SHP77 treated with DMSO at 0.1 percent for 48 hours (cell line): Measurements from ENCODE around the gene WDR88.
"Not testable (repeated sequence)": the region's sequence is repeated elsewhere in the genome, so short reads cannot be mapped to it uniquely, and the experiment has no call there.

ENCODE experiments used
- DNase-seq: peaks from one replicate; lab custom pipeline; 2025; lab: John Stamatoyannopoulos, UW

Gene WDR88

DNA sequence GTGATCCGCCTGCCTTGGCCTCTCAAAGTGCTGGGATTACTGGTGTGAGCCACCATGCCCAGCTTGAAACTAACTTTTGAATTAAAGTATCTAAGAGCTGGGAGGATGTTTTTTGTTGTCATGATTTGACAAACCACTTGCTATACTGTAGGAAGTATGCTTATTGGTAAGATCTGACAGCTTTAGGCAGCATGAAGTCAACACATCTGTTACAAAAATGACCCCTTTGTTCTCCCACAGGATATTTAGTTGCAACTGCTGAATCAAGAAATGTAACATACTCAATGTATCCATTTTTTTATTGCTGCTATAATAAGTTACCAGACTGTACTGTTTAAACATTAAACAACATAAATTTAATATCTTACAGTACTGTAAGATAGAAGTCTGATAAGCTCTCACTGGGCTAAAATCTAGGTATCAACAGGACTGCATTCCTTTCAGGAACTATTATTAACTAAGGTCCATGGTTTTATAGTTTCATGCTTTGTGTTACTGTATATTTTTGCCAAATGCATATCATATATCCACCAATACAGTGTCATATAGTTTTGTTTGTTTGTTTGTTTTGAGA lies 39.4 kb downstream of the WDR88 start:
- DNase-seq: no peak

DNA sequence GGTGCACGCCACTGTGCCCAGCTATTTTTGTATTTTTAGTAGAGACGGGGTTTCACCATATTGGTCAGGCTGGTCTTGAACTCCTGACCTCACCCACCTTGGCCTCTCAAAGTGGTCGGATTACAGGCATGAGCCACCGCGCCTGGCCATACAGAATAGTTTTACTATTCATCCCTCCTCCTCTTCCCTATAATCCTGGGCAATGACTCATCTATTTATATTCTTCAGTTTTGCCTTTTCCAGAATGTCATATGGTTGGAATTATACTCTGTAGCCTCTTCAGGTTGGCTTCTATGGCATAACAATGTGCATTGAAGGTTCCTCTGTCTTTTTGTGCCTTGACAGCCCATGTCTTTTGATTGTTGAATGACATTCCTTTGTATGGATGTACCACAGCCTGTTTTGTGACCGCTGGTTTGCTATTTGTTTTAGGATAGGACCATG lies 40.0 kb downstream of the WDR88 start:
- DNase-seq: no peak

DNA sequence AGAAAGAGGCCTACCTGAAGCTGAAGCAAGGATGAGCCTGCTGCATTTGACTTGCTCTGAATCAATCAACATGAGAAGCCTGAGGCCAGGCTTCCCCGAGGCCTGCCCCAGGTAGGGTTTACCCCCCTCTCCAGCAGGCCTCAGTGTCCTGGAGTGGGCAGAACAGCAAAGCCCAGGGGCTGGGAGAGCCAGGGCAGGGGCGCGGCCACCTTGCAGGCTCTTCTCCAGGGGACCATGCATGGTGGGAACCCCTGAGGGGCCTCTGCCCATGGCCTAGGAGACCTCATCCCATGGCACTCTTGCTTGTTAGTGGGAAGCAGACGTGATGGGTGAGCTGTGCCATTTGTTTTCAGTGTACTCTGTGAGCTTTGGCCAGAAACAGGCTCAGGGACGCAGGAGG lies 42.3 kb downstream of the WDR88 start:
- DNase-seq: no peak

DNA sequence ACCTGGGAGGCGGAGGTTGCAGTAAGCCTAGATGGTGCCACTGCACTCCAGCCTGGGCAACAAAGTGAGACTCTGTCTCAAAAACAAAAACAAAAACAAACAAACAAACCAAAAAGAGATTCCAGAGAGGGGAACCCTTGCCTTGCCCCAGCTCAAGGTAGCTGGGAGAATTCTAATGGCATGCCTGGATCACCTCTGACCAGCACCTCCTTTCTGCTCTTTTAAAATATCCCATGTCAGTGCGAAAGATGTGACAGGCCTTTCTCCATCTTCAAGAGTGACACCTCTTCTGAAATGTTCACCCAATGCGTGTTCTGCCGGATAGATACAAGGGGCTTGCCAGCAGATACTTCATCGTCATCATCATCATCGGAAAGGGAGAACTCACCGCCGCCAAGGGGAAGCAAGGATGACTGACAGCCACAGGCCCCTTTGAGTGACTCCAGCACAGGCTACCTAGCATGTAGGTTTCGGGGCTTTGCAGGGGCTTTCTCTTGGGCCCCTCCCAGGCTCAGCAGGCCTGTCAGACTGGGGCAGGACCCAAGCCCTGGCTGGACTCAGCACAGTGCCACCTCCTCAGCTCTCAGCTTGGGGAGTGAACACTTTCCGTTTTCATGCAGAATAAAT lies 43.4 kb downstream of the WDR88 start:
- no peak for DNase-seq

DNA sequence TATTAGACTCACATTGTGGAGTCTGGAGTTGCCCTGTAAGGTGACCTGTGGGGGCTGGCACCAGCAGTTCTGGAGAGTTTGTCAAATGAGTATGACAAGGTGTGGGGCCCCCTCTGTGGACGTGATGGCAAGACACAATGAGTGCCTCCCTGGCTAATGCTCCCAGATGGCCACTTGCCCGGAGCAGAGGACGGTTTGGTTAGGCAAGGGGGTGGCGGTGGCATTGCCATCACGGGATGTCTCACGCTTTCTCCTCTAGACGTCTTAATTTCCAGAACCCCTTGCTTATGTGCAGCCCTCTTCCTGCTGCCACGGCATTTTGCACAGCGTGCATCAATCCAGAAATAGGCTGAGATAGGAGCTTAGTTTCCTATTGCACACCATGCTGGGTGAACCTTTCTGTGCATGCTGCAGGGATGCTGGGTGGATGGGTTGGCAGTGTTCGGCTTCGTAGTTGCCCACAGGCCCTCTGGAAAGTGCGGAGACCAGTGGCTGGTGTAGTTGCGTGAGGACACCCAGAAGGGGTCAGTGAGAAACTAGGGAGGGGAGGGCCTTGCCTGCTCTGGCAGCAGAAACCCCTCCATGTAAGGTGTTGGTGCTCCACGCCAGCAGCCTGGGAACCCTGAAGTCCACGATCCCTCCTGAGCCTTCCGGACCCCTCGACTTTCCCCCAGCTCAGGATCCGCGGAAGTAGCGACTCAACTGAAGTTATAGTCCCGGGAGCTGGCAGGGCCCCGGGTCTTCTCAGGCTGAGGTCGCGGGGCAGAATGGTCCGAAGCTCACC lies 44.2 kb downstream of the WDR88 start:
- no peak for DNase-seq

DNA sequence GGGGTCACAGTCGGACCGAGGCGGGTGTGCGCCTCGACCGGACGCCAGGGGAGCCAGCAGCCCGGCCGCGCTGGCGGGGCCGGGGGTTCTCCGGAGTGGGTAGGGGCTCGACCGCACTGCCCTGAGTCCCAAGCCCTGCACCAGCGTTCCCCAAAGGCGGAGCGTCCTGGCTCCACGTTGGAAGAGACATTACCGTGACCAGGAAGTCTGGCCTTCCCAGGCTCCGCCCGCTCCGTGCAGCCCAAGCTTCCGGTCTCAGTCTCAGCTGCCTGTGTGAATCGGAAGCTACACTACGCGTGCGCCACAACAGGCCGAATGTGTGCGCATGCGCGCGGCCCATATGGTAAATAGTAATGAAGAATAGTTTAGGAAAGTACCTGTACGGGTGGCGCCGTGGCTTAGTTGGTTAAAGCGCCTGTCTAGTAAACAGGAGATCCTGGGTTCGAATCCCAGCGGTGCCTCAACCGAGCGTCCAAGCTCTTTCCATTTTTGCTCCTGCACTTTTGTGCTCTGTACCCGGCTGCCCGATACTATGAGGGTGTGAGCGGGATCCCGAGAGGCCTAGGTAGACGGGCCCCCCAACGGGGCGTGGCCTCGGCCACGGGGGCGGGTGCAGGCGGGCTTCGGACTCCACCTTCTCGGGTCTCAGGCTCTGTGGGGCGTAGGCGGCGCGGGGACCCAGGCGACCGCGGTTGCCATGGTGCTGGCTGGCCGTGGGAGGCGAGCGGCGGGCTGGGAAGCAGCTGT lies 44.9 kb downstream of the WDR88 start:
- DNase-seq: peak; percentile 89

DNA sequence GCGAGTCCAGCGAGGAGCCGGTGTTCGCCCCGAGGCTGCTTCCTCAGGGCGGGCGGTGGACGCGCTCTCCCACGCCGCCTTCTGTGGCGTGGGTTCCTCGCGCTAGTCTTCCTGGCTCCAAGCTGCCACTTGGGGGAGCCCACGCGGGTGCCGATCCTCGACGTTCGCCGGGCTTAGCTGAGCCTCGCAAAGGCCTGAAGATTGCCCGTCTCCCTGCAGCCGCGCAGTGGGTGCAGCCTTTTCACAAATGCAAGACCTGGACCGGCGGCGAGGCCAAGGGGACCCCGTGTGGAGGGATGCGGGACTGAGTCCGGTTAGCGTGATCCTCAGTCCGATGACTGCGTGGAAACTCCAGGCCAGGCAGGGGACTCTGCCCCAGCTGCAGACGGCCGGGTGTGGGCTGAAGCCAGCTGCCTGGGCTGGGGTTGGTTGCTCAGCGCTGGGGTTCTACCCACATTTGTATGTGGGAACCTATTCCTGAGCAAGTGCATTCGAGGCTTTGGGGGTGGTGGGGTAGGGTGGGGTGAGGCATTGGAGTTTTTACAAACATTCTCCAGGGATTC lies 45.6 kb downstream of the WDR88 start:
- DNase-seq: no peak

DNA sequence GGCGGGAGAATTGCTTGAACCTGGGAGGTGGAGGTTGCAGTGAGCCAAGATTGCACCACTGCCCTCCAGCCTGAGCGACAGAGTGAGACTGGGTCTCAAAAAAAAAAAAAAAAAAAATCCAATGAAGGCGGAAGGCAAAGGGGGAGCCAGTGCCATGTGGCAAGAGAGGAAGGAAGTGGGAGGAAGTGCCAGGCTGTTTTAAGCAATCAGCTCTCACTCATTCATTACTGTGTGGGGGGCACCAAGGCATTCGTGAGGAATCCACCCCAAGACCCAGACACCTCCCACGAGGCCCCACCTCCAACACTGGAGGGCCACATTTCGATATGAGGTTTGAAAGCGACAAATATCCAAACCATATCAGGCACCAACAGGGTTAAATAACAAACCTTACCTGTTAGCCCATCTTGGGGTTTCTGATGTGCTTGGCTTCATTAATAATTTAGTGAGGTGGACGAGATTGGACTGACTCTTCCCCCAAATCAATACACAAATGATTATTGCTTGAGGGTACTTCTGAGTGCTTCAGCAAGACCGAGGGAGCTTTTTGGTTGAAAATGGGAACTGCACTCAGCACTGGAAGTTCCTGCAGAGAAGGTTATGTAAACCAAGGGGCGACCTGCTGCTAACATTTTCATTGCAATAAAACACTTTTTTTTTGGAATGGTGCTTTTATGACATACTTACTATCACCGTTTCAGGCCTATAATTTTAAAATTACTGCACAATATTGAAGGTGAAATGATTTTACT lies 54.7 kb downstream of the WDR88 start:
- no peak for DNase-seq

DNA sequence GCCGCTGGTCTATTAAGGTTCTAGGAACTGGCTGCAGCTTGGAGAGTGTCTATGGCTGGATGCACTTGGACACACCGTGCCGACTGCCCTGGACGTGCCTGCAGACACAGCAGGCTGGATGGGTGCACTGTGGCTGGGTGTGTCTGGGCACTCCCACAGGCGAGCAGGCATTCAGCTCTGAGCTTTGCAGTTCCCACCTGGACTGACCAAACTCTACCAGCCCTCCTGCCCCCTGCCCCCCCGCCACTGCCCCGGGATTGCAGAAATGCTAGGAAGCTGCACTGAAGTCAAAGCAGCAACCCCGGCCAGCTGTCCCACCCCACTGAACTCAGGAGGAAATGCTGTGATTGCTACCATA lies 55.2 kb downstream of the WDR88 start:
- DNase-seq: no peak

DNA sequence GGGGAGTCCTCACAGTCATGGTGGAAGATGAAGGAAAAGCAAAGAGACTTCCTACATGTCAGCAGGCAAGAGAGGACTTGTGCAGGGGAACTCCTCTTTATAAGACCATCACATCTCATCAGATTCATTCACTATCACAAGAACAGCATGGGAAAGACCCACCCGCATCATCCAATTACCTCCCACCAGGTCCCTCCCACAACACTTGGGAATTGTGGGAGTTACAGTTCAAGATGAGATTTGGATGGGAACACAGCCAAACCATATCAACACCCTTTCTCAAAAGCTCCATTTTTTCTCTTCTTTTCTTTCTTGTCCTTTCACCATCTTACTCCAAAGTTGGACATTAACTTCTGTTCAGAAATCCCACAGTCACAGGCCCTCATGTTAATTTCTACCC lies 57.5 kb downstream of the WDR88 start:
- no peak for DNase-seq

DNA sequence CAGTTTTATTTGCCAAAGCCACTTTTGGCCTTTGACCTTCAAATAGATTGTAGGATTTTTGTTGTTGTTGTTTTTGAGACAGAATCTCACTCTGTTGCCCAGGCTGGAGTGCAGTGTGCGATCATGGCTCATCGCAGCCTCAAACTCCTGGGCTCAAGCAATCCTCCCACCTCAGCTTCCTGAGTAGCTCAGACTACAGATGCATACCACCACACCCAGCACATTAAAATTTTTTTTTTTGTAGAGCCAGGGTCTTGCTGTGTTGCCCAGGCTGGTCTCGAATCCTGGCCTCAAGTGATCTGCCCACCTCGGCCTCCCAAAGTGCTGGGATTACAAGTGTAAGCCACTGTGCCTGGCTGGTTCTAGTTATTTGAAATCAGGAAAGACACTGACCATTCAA lies 59.2 kb downstream of the WDR88 start:
- not testable (repeated sequence) for DNase-seq

DNA sequence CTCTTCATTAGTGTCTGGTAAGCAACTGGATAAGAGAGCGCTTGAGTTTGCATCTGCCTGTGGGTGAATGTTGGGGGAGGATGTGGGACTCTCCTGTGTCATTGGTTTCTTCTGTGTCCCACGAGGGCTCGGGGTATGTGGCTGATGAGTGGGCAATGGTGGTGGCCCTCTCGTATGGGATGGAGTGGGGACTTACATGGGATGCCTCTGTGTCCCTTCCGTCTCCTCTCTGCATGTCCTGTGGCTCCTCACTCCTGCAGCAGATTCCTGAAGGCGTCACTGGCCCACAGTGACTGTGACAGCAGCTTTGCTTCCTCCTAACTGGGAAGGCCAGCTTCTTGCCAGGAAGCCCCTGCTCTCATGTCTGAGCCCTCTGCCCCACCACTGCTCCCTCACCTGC lies 59.6 kb downstream of the WDR88 start:
- no peak for DNase-seq

DNA sequence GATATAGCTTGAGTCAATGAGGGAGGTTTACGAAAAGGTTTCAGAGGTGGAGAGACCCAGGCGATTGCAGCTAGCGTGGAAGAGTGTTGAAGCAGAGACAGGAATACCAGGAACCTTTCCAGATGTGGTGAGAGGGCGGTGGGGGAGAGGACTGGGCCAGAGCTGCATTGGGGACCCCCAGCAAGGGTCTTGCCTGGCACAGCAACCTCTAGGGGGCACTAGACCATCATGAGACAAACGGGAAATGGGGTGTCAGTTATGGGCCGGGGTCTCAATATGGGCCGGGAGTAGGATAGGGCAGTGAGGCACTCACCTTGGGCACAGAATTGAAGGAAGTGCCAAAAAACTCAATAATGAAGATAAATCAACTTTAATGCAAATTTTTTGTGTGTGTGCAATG lies 60.1 kb downstream of the WDR88 start:
- no peak for DNase-seq

DNA sequence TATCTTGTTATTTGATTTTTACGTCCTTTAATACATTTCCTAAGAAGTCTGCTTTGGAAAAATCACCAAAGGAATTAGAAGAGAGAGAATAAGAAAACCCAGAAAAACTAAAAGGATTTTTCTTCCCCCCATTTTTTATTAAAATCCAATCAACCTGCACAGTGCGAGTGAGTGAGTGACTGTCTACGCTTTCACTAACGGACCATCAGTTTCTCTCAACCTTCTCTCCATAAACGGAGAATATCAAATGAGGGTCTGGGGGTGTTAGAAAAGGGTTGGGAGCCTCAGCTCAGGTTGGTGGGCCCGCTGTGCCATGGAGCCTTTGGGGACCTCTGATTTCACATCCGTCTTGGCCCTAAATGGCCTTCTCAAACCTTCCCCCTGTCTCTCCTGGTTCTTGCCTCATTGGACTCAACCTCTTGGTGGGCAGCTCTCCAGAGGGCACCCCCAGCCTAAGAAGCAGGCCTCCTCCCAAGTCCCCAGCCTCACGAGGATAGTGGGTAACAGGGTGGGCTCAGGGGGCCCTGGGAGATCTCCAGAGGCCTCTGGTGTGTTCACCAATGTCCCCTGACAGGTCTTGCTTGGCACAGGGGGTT lies 61.5 kb downstream of the WDR88 start:
- DNase-seq: no peak

DNA sequence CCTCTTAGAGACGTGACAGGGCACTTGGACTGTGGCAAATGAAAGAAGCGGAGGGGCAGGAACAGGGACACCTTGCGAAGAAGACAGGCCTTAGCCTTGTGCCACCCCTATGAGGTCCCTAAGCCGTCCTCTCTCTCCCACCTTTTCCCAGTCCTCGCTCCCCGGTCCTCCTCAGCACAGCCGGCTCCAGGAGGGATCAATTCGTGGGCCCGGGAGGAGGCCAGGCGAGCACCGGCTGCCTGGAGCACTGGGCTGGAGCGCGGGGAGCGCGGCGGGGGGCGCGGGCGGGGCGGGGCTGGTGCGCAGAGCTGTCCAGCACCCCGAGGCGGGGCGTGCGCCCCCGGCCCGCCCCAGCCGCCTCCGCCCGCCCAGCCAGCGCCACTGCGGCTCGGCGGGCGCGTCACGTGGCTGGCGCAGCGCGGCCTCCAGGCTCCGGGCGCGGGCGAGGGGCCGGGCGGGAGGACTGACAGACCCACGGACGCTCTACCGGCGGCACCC lies 62.0 kb downstream of the WDR88 start, which contains the start of gene LRP3:
Gene LRP3, plus strand, starts transcription at position 466 of the 498 bp plus-strand sequence. CDS start 456 bp downstream, outside the sequence.
- no peak for DNase-seq

DNA sequence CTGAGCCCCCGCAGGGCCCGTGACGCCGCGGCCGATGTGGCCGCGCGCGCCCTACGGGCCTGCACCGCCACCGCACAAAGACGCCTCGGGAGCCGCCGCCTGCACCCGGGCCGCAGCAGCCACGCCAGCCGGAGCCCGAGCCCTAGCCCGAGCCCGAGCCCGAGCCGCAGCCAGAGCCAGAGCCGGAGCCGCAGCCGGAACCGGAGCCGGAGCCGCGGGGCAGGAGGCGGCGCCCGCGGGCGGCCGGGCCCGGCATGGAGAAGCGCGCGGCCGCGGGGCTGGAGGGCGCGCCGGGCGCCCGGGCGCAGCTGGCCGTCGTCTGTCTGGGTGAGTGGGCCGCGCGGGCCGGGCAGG lies 62.6 kb downstream of the WDR88 start:
- no peak for DNase-seq

DNA sequence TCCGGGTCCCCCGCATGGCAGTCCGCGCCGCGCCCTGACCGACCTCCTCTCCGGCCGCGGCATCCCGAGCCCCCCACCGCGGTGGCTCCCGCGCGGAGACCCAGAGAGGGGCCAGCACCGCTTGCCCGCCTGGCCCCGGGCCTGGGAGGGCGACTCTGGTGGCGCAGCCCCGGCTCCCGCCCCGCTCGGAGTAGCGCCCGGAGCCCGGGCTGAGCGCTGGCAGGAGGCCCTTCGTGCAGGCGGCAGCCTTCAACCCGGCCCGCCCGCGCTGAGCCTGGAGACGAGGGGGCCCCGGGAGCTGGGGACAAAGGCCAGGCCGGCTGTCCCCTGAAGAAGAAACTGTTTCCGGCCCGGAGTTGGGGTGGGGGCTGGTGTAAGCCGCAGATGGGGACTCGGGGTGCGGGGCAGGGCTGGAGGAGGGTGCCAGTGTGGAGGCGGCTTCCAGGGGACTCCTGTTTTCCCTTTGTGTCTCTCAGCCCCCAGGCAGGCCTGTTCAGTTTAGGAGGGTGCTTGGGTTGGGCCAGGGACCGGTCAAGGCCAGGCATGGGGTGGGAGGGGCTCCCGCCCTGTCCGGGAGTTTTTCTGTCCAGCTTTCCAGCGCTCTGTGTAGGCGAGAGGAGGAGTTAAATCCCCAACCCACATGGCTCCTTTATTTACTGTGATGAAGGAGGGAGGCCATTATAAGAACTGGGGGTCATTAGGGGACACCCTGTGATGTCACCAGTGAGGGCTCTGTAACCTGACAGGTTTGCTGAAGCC lies 63.2 kb downstream of the WDR88 start:
- DNase-seq: no peak

DNA sequence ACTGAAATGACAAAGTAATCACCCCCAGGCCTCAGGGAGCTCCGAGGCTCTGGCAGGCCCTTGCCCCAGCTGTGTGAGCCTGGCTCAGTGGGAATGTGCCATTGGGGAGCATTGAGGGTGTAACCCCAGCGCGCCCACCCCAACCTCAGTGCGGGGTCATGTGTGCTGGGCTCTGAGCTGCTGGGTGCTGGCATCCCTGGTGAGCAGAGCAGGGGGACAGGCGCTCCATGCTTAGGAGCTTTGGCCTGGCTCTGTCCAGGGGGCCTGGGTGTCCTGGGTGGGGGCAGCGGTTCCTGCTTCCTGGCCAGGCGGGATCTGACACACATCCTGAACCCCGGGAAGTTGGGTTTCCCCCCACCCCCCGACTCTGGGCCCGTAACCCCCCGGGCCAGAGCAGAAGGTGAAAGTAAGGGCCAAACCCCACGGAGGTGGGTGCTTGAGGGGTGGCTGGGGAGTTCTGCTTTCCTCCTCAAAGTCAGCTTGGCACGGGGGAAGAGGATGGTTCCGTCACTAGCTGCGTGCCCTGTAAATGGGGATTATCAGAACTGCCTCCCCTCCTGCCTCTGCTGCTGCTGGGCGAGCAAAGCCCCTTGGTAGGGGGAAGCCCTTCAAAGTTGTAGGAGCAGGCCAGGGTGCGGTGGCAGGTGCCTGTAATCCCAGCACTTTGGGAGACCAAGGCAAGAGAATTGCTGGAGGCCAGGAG lies 63.9 kb downstream of the WDR88 start:
- no peak for DNase-seq

DNA sequence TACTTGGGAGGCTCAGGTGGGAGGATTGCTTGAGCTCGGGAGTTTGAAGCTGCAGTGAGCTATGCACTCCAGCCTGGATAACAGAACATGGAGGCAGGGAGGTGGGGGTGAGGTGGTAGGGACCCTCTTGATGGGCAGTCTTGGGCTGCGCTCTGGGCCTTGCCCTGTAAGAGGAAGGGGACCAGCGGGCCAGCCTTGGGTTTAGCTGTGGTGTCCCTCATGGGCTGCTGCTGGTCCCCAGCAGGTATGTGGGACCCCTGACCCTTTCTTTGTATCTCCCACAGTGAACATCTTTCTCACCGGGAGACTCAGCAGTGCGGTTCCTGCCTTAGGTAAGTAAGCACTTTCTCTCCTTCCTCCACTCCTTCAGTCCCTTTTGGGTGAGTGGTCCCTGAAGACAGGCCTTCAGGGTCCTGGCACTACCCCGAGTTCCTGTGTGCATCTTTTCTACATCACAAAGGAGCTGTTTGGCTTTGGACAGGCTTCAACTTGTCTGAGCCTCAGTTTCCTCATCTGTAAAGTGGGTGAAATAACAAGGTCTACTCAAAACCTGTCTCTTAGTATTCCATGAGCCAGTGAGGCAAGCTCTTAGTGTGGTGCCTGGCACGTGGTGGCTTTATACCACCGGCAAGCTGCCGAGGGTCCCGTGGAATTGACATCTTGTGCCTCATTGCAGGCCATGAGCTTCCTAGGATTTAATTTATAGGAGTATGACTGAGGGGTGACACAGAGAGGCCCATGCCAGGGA lies 64.7 kb downstream of the WDR88 start:
- DNase-seq: no peak
